Breast epithelium (tissue), 4 donors: ENCODE results near the gene GDPD4. TPM values are rescaled to one million over a fixed set of nuclear protein-coding genes. Genes with fewer than 3 reads are reported as not detected.

Experiments
- DNase-seq, 2 donors: peaks; one replicate each; pipeline ENCODE4 v3.0.0-alpha.2; 2019; ENCODE audit warnings: low spot score in 2 of 2
- H3K27ac ChIP-seq, 2 donors: fragments of 200-600 bp; sonication (generic) in 1 of 2; one replicate each; pipeline ENCODE4 v1.5.1; 2016 to 2019; ENCODE audit warnings: mild to moderate bottlenecking in 1 of 2
- H3K27me3 ChIP-seq, 2 donors: fragments of 200-600 bp; sonication (generic) in 1 of 2; one replicate each; pipeline versions ENCODE4 v1.5.1 to v1.6.0; 2017 to 2019; ENCODE audit warnings: control low read depth in 1 of 2, mild to moderate bottlenecking in 1 of 2
- H3K36me3 ChIP-seq: fragments of 200-600 bp; one replicate; pipeline ENCODE4 v1.5.1; 2019
- H3K4me1 ChIP-seq, 2 donors: fragments of 200-600 bp; sonication (generic); one replicate each; pipeline ENCODE4 v1.5.1; 2016 to 2019; ENCODE audit warnings: control low read depth in 1 of 2
- H3K4me3 ChIP-seq, 3 donors: fragments of 200-600 bp; sonication (generic); 1 replicate in 2 of 3; 2 replicates in 1 of 3; pipeline ENCODE4 v1.5.1; 2016 to 2019; ENCODE audit warnings: mild to moderate bottlenecking in 3 of 3, moderate library complexity in 2 of 3
- H3K9me3 ChIP-seq, 2 donors: fragments of 200-600 bp; sonication (generic) in 1 of 2; one replicate each; pipeline ENCODE4 v1.5.1; 2016 to 2019; ENCODE audit warnings: control low read depth in 1 of 2
- CTCF ChIP-seq, 3 donors: fragments of 450-650 bp; IDR thresholded peaks; one replicate each; pipeline ENCODE4 v1.5.1; 2016 to 2017; ENCODE audit warnings: antibody characterized with exemption in 3 of 3, mild to moderate bottlenecking in 3 of 3, moderate library complexity in 3 of 3
- POLR2A ChIP-seq: fragments of 450-650 bp; IDR thresholded peaks from one replicate; pipeline ENCODE4 v1.6.1; 2016; ENCODE audit warnings: antibody characterized with exemption, mild to moderate bottlenecking, moderate library complexity
- POLR2AphosphoS5 ChIP-seq, 3 donors: sonication (generic); formaldehyde crosslinking; IDR thresholded peaks; one replicate each; pipeline ENCODE4 v1.6.1; 2017; ENCODE audit warnings: antibody characterized with exemption in 3 of 3
- intact Hi-C: fragments of 100-400 bp; cut with DNase I; formaldehyde crosslinking; loops from one replicate; pipeline ENCODE4 v1.15.1; 2023; ENCODE audit warnings: low total_unique reads
- total RNA-seq, 3 donors: library from RNA; depleted of rRNA; stranded (reverse); fragments of >200 nt; gene quantifications; one replicate each; pipeline ENCODE4 v1.1.0, GENCODE V29; 2016

The GDPD4 gene
- total RNA-seq, 3 donors from 2014 or later = not detected

DNA sequence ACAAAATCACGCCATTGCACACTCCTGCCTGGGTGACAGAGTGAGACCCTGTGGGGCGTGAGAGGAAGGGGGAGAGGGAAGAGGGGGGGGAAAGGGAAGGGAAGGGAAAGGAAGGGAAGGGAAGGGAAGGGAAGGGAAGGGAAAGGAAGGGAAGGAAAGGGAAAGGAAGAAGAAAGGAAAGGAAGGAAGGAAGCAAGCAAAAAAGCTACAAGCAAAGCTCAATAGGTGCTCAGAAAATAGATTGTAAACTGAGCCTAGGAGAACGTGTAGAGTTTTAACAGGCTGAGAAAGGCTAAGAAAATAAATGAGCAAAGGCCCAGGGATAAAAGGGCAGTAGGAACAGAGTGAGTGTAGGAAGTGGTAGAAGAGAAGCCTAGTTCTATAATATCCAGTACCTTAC lies 30.8 kb upstream of the GDPD4 start:
- H3K4me1 ChIP-seq = no peaks in the 10 kb centered on the region
- peaks cover 4% of the 10 kb centered on the region for H3K36me3 ChIP-seq
- H3K27ac ChIP-seq = no peak overlapping the region
- TF ChIP-seq POLR2AphosphoS5 (IDR thresholded peaks at IDR 0.05) (no peak), POLR2A (no peak), CTCF (IDR thresholded peaks at IDR 0.05) (no peak)
- intact Hi-C loops = no loop called here
- no peaks in the 10 kb centered on the region for H3K9me3 ChIP-seq
- no peak overlapping the region for H3K4me3 ChIP-seq
- DNase-seq = no peak
- H3K27me3 ChIP-seq = no peaks in the 10 kb centered on the region

DNA sequence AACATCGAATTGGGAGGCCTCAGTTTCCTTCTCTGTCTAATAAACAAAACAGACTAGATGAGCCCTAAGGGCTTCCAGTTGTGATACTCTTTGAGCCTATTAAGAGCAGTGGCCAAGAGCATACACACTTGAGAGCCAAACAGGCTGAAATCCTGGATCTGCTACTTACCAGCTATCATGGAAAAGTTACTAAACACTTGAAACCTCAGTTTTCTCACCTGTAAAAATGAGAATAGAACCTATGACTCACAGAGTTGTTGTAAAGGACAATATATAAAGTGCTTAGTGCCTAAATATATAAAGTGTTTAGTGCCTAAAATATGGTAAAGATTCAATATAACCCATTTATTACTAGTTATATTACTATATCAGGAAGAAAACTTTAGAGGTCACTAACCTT lies 23.7 kb upstream of the GDPD4 start:
- no peaks in the 10 kb centered on the region for H3K36me3 ChIP-seq

DNA sequence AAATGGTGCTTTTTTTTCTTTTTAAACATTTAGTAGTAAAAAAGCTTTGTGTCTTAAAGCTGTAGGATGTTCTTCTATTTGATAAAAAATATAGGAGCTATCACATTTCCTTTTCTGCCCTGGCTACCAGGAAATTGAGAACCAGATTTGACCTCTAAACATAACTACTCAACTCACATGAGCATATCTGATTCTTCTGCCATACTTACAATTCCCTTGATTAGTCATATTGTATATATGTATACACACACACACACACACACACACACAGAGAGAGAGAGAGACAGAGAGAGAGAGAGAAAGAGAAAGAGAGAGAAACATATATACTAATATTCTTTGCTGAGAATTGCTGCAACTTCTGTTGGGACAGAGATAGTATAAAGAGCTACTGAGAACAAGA lies 23.0 kb upstream of the GDPD4 start:
- Histone ChIP-seq H3K27ac (no peak overlapping the region), H3K9me3 (no peaks in the 10 kb centered on the region), H3K36me3 (no peaks in the 10 kb centered on the region), H3K4me1 (no peaks in the 10 kb centered on the region), H3K27me3 (no peaks in the 10 kb centered on the region), H3K4me3 (no peak overlapping the region)
- no peak for DNase-seq
- no peak for TF ChIP-seq POLR2AphosphoS5 (IDR thresholded peaks at IDR 0.05)
- no peak for TF ChIP-seq POLR2A
- no peak for TF ChIP-seq CTCF (IDR thresholded peaks at IDR 0.05)
- intact Hi-C loops = no loop called here

More for the DNA sequence above, 23.7 kb upstream of the GDPD4 start:
- no peak for DNase-seq
- intact Hi-C loops = no loop called here
- Histone ChIP-seq H3K4me1 (no peaks in the 10 kb centered on the region), H3K27me3 (no peaks in the 10 kb centered on the region), H3K27ac (no peak overlapping the region), H3K4me3 (no peak overlapping the region), H3K9me3 (no peaks in the 10 kb centered on the region)
- no peak for TF ChIP-seq POLR2AphosphoS5 (IDR thresholded peaks at IDR 0.05)
- TF ChIP-seq CTCF (IDR thresholded peaks at IDR 0.05) = no peak
- TF ChIP-seq POLR2A = no peak

DNA sequence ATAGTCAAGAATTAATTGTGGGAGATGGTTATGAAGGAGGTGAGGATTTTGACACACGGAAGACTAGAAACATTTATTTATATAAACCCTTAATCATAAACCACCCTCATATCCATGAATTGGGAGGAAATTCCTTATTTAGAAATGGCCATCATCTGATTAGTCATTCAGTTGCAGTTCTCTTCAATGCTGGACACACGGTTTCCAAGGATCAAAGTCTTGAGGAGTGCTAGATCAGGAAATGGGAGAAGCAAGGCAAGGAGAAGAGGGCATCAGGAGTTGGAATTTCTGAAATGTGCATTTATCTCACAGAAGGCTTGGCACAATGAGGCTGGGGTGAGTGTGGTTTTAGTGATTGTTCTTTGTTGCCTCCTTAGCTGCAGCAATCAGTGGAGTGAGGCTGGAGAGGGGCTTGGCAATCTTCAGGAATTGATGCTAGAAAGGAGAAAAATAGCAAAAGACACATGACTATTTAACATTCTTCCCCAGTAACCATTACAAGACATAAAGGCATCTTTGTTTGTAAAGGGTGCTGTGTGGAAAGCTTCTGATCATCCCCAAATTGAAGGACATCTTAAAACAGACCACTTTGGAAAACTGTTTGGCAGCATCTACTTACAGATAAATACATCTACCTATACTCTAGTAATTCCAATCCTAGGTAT lies 21.6 kb upstream of the GDPD4 start:
- H3K4me1 ChIP-seq = no peaks in the 10 kb centered on the region
- intact Hi-C loops = no loop called here
- DNase-seq = no peak
- no peaks in the 10 kb centered on the region for H3K36me3 ChIP-seq
- H3K9me3 ChIP-seq = no peaks in the 10 kb centered on the region
- no peak overlapping the region for H3K4me3 ChIP-seq
- no peaks in the 10 kb centered on the region for H3K27me3 ChIP-seq
- H3K27ac ChIP-seq = no peak overlapping the region
- TF ChIP-seq POLR2A (no peak), POLR2AphosphoS5 (IDR thresholded peaks at IDR 0.05) (no peak), CTCF (IDR thresholded peaks at IDR 0.05) (no peak)

DNA sequence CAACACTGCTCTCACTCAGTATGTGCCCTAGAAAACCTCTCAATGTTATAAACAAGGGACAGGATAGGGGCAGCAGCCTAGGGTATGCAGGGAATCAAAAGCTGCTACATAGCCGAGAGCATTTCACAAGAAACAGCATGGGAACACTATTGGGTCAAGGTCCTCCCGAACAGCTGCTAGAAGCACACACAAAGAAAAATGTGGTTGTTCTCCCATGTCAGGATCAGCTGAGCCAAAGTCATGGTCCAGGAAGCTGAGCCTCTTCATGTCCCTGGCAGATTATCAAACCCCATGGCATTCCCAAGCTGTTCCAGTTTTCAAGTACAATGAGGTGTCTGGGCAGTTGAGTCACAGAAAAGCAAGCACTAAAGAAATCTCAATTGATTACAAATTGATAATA lies 21.0 kb upstream of the GDPD4 start:
- no peaks in the 10 kb centered on the region for H3K36me3 ChIP-seq
- H3K4me1 ChIP-seq = no peaks in the 10 kb centered on the region
- intact Hi-C loops = no loop called here
- H3K27me3 ChIP-seq = no peaks in the 10 kb centered on the region
- no peak overlapping the region for H3K4me3 ChIP-seq
- TF ChIP-seq POLR2AphosphoS5 (IDR thresholded peaks at IDR 0.05) (no peak), POLR2A (no peak), CTCF (IDR thresholded peaks at IDR 0.05) (no peak)
- DNase-seq = no peak
- H3K27ac ChIP-seq = no peak overlapping the region
- no peaks in the 10 kb centered on the region for H3K9me3 ChIP-seq
